Bronchial epithelial cell (primary cell): ENCODE measurements around the gene LAMB3. TPM values are rescaled to one million over a fixed set of nuclear protein-coding genes. Genes with fewer than 3 reads are reported as not detected.
A peak's percentile ranks its signal among the peaks of the same experiment; 100 is the strongest.

ENCODE experiments used
- DNase-seq: peaks from one replicate; pipeline ENCODE4 v3.0.0-alpha.2; 2010; ENCODE audit warnings: low read depth
- FAIRE-seq: peaks from 2 replicates; lab custom pipeline; 2011; peaks lifted over from hg19 to GRCh38; lab: Jason Lieb, UNC
- H3K27me3 ChIP-seq: 2 replicates; pipeline ENCODE4 v1.5.1; 2011; ENCODE audit warnings: low read length; ENCODE audit not compliant: control insufficient read depth, insufficient read depth
- H3K36me3 ChIP-seq: 2 replicates; pipeline ENCODE4 v1.5.1; 2011; ENCODE audit warnings: low read length; ENCODE audit not compliant: control insufficient read depth, insufficient read depth
- H3K4me3 ChIP-seq: 2 replicates; pipeline ENCODE4 v1.5.1; 2011; ENCODE audit warnings: mild to moderate bottlenecking, low read depth, low read length, control low read depth
- total RNA-seq: library from RNA; depleted of rRNA; stranded (reverse); fragments of >200 nt; gene quantifications from 2 replicates; pipeline ENCODE4 v1.2.1, GENCODE V29; 2014
- TF ChIP-seq, protein P1 (sequence below): IDR thresholded peaks from 2 replicates; pipeline ENCODE4 v1.5.1; 2011; ENCODE audit warnings: mild to moderate bottlenecking, moderate library complexity, low read length, control low read depth, inconsistent platforms; ENCODE audit not compliant: insufficient read depth, severe bottlenecking

LAMB3 gene
- total RNA-seq, 1 donor from 2014 or later = 3,106 TPM

DNA sequence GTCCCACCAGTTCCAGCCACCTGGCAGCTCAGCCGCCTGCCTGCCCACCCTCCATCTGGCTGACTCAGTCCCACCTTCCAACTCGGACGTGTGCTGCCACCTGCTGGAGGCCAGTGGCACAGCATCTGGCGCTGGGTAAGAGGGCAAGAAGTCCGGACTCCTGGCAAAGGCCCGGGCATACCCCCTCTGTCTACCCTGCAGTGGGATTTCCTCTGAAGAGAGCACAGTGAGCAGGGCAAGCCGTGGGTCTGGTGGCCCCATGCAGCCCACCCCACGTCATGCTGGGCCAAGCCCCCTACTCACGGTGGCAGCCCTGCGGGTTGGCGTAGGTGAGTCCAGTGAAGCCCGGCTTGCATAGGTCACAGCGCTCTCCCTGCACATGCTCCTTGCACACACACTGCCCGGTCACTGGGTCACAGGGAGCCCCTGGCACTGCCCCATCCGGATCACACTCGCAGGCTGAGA, 24.5 kb downstream of the LAMB3 start:
- peak; percentile 55 for DNase-seq
- Histone ChIP-seq H3K27me3 (no peaks in the 10 kb centered on the region), H3K36me3 (peaks cover 77% of the 10 kb centered on the region), H3K4me3 (no peak overlapping the region)
- TF ChIP-seq, protein P1, sequence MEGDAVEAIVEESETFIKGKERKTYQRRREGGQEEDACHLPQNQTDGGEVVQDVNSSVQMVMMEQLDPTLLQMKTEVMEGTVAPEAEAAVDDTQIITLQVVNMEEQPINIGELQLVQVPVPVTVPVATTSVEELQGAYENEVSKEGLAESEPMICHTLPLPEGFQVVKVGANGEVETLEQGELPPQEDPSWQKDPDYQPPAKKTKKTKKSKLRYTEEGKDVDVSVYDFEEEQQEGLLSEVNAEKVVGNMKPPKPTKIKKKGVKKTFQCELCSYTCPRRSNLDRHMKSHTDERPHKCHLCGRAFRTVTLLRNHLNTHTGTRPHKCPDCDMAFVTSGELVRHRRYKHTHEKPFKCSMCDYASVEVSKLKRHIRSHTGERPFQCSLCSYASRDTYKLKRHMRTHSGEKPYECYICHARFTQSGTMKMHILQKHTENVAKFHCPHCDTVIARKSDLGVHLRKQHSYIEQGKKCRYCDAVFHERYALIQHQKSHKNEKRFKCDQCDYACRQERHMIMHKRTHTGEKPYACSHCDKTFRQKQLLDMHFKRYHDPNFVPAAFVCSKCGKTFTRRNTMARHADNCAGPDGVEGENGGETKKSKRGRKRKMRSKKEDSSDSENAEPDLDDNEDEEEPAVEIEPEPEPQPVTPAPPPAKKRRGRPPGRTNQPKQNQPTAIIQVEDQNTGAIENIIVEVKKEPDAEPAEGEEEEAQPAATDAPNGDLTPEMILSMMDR = peak; percentile 95
- no peak for FAIRE-seq

DNA sequence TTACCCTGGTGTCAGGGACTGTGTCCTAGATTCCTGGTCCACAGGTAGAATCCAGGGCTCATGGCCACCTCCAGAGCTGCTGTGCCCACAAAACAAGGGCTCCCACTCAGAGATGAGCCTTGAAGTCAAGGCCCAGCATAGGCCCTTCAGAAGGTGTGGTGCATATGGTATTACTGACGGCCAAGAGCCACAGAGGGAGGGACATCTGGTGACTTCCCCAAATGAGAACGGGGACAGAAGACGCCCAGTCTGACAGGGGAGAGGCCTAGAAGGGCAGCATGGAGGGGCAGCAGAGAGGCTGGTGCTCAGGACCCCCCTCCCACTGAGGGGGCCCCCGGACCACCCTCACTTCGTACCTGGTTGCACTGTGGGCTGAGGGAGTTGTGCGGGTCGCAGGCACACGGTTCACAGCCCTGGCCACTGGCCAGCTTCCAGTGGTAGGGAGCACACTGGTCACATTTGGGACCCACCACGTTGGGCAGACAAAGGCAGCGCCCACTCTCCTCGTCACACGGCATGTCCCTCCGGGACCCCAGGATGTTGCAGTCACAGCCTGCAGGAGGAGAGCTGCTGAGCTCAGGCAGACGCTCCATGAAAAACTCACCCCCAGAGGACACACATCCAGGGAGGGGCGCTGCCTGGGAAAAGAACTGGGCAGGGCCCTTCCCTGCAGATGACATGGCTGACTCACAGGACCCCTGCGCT, 25.0 kb downstream of the LAMB3 start:
- no peak overlapping the region for H3K4me3 ChIP-seq
- DNase-seq (no peak), FAIRE-seq (no peak)
- TF ChIP-seq, protein P1 = no peak
- no peaks in the 10 kb centered on the region for H3K27me3 ChIP-seq
- H3K36me3 ChIP-seq = peaks cover 78% of the 10 kb centered on the region

DNA sequence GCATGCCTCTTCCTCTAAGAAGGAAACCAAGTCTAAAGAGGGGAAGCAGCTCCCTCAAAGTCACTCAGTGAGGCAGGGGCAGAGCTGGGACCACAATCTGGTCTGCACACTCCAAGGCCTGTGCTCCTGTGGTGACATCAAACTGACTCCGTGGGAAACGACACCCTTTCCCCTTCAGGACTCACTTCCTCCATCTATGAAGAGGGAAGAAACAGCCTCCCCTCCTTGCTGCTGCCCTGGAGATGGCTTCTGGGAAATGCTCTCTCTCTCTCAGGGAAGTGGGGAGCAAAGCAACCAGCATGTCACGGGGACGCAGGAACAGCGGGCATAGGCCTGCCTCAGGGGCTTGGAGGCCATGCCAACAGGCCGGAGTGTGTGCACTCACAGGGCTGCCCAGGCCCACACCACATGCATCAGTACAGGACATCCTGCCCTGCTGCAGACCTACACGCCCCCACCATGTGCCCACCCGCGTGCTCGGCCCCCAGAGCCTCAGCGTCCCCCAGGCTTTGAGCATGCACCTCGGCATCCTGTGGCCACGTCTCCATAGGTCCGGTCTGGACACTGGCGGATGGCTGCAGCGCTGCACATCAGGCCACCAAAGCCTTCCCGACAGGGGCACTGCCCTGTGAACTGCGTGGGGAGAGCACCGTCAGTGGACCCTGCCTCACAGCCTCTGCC, 25.7 kb downstream of the LAMB3 start:
- H3K27me3 ChIP-seq = no peaks in the 10 kb centered on the region
- no peak overlapping the region for H3K4me3 ChIP-seq
- FAIRE-seq = no peak
- DNase-seq = no peak
- TF ChIP-seq, protein P1 = no peak
- peaks cover 79% of the 10 kb centered on the region for H3K36me3 ChIP-seq

DNA sequence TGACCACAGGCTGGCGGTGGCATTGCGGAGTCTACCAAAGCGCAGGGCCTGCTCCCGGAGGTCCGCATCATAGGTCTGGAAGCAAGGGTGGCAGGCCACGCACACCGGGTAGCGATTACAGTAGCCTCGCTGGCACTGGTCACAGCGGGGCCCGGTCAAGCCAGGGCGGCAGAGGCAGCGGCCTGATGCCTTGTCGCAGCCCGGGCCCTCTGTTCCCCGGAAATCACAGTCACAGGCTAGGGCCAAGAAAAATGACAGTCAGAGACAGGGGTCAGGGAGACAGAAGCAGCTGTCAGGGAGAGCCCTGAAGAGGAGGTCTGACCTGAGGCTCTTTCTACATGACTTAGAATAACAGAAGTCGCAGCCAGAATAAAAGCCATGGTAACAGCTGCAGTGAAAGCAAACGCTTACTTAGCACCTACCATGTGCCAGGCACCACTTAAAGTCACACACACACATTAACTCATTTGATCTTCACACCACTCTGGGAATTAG, 26.4 kb downstream of the LAMB3 start:
- Histone ChIP-seq H3K4me3 (no peak overlapping the region), H3K36me3 (peaks cover 79% of the 10 kb centered on the region), H3K27me3 (no peaks in the 10 kb centered on the region)
- FAIRE-seq (no peak), DNase-seq (no peak)
- TF ChIP-seq, protein P1 = no peak

DNA sequence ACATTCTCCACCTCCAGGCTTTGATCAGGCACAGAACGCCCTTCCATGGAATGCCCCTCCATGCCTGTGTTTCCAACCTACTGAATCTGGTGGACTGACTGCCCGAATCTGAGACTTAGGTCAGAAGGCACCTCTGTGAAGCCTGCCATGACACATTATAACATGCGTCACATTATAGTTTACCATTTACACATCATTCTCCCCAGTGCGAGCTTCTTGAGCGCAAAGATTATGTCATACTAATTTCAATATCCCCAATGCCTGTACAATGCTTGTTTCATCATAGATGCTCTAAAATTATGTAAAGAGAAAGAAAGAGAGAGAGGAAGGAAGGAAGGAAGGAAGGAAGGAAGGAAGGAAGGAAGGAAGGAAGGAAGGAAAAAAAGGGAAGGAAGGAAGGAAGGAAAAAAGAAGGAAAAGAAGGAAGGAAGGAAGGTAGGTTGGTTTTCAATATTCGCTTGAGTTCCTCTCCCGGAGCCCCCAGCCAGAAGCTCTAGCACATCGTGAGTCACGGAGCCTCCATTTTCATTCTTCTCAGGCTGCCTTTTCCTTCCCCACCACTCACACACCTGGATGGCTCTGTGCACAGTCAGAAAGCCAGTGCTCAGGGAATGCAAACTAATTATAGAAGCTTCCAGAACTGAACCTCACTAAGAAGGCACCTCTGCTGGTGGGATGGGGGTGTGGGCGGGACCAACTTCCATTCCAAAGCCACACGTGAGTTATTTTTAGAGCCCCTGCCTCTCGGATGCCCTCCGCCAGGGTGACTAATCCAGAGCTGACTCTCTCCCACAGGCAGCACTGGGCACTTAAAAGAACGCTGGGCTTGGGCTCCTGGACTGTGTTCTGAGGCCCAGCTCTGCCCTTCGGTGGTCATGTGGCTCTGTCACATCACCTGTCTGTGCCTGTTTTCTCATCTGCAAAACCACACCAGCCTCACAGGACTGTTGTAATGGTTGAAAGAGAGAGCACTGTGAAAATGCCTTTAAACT, 27.4 kb downstream of the LAMB3 start:
- FAIRE-seq (no peak), DNase-seq (no peak)
- TF ChIP-seq, protein P1 = no peak
- H3K36me3 ChIP-seq = peaks cover 75% of the 10 kb centered on the region
- no peaks in the 10 kb centered on the region for H3K27me3 ChIP-seq
- H3K4me3 ChIP-seq = no peak overlapping the region
